Upper lobe of right lung (tissue), 1 donor: ENCODE data around the gene SLC17A7. TPM values are rescaled to one million over a fixed set of nuclear protein-coding genes. Genes with fewer than 3 reads are reported as not detected.

Experiments
- ATAC-seq: fragments of 200-7000 bp; cut with Tn5 transposase; one replicate; pipeline ENCODE4 v1.9.1; 2020; ENCODE audit warnings: mild to moderate bottlenecking, moderate library complexity
- DNase-seq: peaks from one replicate; pipeline ENCODE4 v3.0.0-alpha.2; 2020
- H3K27ac ChIP-seq: fragments of 200-600 bp; one replicate; pipeline ENCODE4 v1.8.0; 2022
- H3K27me3 ChIP-seq: fragments of 200-600 bp; one replicate; pipeline ENCODE4 v1.8.0; 2022; ENCODE audit warnings: mild to moderate bottlenecking
- H3K36me3 ChIP-seq: fragments of 200-600 bp; one replicate; pipeline ENCODE4 v1.8.0; 2022
- H3K4me1 ChIP-seq: fragments of 200-600 bp; one replicate; pipeline ENCODE4 v1.8.0; 2022
- H3K4me3 ChIP-seq: fragments of 200-600 bp; one replicate; pipeline ENCODE4 v1.8.0; 2022; ENCODE audit warnings: mild to moderate bottlenecking
- H3K9me3 ChIP-seq: fragments of 200-600 bp; one replicate; pipeline ENCODE4 v1.8.0; 2022
- intact Hi-C: fragments of 100-400 bp; cut with DNase I; formaldehyde crosslinking; loops from one replicate; pipeline ENCODE4 v1.11.0; 2022
- total RNA-seq: library from RNA; stranded (reverse); fragmentation: NEBNext Ultra II Directional; extraction: Animal tissue kit (Norgen Biotek cat#: 25700); gene quantifications from one replicate; pipeline ENCODE4 v1.2.1, GENCODE V29; 2021
- TF ChIP-seq, protein P1 (sequence below): fragments of 200-600 bp; IDR thresholded peaks from one replicate; pipeline ENCODE4 v1.8.0; 2022; ENCODE audit warnings: antibody characterized with exemption
- donor health status: DM: no; HTN: yes; CAD: no; lungs with severe emphysema.

SLC17A7 gene
- total RNA-seq, 1 donor from 2014 or later, result 0.69 TPM

DNA sequence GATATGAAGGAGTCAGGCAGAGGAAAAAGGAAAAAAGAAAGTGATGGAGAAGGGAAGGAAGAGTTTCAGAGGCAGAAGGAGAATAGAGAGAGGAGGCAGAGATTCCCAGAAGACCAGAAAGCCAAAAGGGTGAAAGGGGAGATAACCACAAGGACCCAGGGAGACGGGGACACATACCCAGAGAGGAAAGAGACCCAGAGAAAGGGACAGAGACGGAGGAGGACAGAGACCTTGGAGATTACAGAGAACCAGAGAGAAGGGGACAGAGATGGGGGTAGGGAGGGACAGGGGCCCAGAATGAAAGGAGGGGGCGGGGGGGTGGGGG lies 19.5 kb downstream of the SLC17A7 start:
- H3K27me3 ChIP-seq, result peaks cover 54% of the 10 kb centered on the region
- ATAC-seq, result no peak
- no peaks in the 10 kb centered on the region for H3K36me3 ChIP-seq
- DNase-seq, result no peak
- TF ChIP-seq, protein P1, sequence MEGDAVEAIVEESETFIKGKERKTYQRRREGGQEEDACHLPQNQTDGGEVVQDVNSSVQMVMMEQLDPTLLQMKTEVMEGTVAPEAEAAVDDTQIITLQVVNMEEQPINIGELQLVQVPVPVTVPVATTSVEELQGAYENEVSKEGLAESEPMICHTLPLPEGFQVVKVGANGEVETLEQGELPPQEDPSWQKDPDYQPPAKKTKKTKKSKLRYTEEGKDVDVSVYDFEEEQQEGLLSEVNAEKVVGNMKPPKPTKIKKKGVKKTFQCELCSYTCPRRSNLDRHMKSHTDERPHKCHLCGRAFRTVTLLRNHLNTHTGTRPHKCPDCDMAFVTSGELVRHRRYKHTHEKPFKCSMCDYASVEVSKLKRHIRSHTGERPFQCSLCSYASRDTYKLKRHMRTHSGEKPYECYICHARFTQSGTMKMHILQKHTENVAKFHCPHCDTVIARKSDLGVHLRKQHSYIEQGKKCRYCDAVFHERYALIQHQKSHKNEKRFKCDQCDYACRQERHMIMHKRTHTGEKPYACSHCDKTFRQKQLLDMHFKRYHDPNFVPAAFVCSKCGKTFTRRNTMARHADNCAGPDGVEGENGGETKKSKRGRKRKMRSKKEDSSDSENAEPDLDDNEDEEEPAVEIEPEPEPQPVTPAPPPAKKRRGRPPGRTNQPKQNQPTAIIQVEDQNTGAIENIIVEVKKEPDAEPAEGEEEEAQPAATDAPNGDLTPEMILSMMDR, result no peak
- H3K9me3 ChIP-seq, result no peaks in the 10 kb centered on the region
- no peak overlapping the region for H3K27ac ChIP-seq
- intact Hi-C loops, result no loop called here
- H3K4me3 ChIP-seq, result no peak overlapping the region
- peaks cover 13% of the 10 kb centered on the region for H3K4me1 ChIP-seq

- peak; percentile 84 for DNase-seq
- Histone ChIP-seq H3K4me1 (peaks cover 13% of the 10 kb centered on the region), H3K27me3 (peaks cover 48% of the 10 kb centered on the region), H3K9me3 (no peaks in the 10 kb centered on the region), H3K27ac (no peak overlapping the region), H3K36me3 (no peaks in the 10 kb centered on the region), H3K4me3 (peak overlapping the region; percentile 11)
- intact Hi-C loops, result no loop called here
- ATAC-seq, result peak; percentile 79
- TF ChIP-seq, protein P1, result no peak
These were observed 20.1 kb downstream of the SLC17A7 start for GRCh38 chr19:49421039-49421877.

DNA sequence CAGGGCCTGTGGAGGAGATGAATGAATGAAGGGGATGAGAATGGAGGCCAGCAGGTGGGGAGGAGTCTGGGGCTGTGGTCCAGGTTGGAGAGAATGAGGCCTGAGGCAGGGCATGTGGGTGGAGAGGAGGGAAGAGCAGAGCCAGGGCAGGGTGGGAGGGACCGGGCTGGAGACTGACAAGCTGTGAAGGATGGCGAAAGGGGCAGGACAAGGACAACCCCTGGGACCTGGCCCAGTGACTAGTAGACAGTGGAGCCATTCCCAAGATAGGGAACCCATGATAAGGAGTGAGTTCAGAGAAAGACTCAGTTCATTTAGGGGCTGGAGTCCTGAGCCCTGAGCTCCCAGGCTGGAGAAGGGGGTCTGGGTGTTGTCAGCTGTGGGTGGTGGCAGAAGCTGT lies 21.1 kb downstream of the SLC17A7 start:
- H3K27me3 ChIP-seq, result peaks cover 38% of the 10 kb centered on the region
- no peaks in the 10 kb centered on the region for H3K36me3 ChIP-seq
- H3K4me3 ChIP-seq, result no peak overlapping the region
- TF ChIP-seq, protein P1, result no peak
- intact Hi-C loops, result no loop called here
- H3K9me3 ChIP-seq, result no peaks in the 10 kb centered on the region
- no peak for ATAC-seq
- H3K4me1 ChIP-seq, result peaks cover 13% of the 10 kb centered on the region
- no peak overlapping the region for H3K27ac ChIP-seq
- DNase-seq, result no peak

DNA sequence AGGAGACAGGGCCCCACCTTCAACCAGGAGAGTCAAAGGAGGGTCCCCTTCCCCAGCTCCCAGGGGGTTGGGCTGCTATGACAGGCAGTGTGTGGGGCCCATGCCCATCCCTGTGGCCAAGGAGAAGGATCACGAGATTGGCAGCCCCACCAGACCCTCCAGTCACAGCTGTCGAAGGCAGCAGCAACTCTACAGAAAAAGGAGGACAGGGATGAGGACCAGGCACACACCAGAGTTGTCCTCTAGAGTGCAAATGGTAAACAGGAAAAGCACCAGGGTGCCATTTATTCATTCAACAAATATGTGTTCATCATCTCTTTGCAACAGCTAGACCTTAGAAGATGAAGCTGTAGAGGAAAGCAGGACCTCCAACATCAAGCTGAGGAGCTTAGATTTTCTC lies 22.2 kb downstream of the SLC17A7 start:
- intact Hi-C loops, result no loop called here
- Histone ChIP-seq H3K27ac (no peak overlapping the region), H3K27me3 (peaks cover 27% of the 10 kb centered on the region), H3K4me1 (peaks cover 13% of the 10 kb centered on the region), H3K36me3 (no peaks in the 10 kb centered on the region), H3K9me3 (no peaks in the 10 kb centered on the region), H3K4me3 (no peak overlapping the region)
- TF ChIP-seq, protein P1, result no peak
- DNase-seq, result no peak
- ATAC-seq, result no peak

DNA sequence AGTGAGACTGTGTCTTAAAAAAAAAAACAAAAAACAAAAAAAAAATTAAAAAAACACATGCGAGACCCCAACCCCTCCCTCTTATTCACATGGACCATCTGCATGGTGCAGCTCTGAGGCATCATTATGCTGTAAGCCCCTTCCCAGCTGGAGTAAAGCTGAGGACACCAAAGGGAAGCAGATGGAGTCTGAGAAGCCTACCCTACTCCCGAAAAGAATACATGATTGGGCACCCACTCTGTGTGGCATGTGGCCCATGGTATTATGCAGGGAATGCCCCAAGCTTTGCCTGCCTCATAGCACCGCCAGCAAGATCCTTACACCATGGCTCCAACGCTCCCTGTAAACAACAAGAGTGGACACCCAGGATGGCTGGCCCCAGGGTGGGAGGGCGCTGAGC lies 22.8 kb downstream of the SLC17A7 start:
- Histone ChIP-seq H3K4me3 (no peak overlapping the region), H3K36me3 (no peaks in the 10 kb centered on the region), H3K9me3 (no peaks in the 10 kb centered on the region), H3K27ac (no peak overlapping the region), H3K4me1 (peaks cover 13% of the 10 kb centered on the region), H3K27me3 (peaks cover 21% of the 10 kb centered on the region)
- DNase-seq, result no peak
- intact Hi-C loops, result no loop called here
- no peak for ATAC-seq
- TF ChIP-seq, protein P1, result no peak
